CD14-positive monocyte (primary cell): ENCODE results near the gene PSMA6. TPM values are rescaled to one million over a fixed set of nuclear protein-coding genes. Genes with fewer than 3 reads are reported as not detected.

Experiments
- DNase-seq, 3 donors: peaks; one replicate each; pipeline ENCODE4 v3.0.0-alpha.2; 2011 to 2022
- H2AFZ ChIP-seq: 2 replicates; pipeline ENCODE4 v1.6.0; 2012; ENCODE audit warnings: mild to moderate bottlenecking, low read depth, low read length, inconsistent platforms; ENCODE audit not compliant: insufficient read depth, poor library complexity, severe bottlenecking
- H3K27ac ChIP-seq, 2 donors: 1 replicate in 1 of 2; 2 replicates in 1 of 2; pipeline ENCODE4 v1.5.1; 2012 to 2013; ENCODE audit warnings: low read length in 2 of 2, control low read depth in 1 of 2, inconsistent platforms in 1 of 2, low read depth in 1 of 2, mild to moderate bottlenecking in 1 of 2
- H3K27me3 ChIP-seq, 2 donors: one replicate each; pipeline versions ENCODE4 v1.6.0 to v1.6.1; 2011 to 2013; ENCODE audit warnings: low read length in 2 of 2; ENCODE audit not compliant: control insufficient read depth in 2 of 2, insufficient read depth in 2 of 2
- H3K36me3 ChIP-seq, 2 donors: replicated peaks in 1 of 2; 1 replicate in 1 of 2; 2 replicates in 1 of 2; pipeline versions ENCODE4 v1.5.1 to v1.6.1; 2012 to 2013; ENCODE audit warnings: low read length in 2 of 2, control low read depth in 1 of 2, inconsistent platforms in 1 of 2, mild to moderate bottlenecking in 1 of 2; ENCODE audit not compliant: insufficient read depth in 2 of 2, control insufficient read depth in 1 of 2
- H3K4me1 ChIP-seq, 2 donors: 1 replicate in 1 of 2; 2 replicates in 1 of 2; pipeline versions ENCODE4 v1.5.1 to v1.6.1; 2012 to 2013; ENCODE audit warnings: low read length in 2 of 2, control low read depth in 1 of 2, inconsistent platforms in 1 of 2, mild to moderate bottlenecking in 1 of 2, moderate library complexity in 1 of 2; ENCODE audit not compliant: insufficient read depth in 2 of 2, control insufficient read depth in 1 of 2
- H3K4me2 ChIP-seq: replicated peaks from 2 replicates; pipeline ENCODE3; 2012; ENCODE audit warnings: low read length, moderate library complexity, mild to moderate bottlenecking; ENCODE audit not compliant: poor library complexity, severe bottlenecking; ENCODE audit errors: extremely low read depth
- H3K4me3 ChIP-seq, 3 experiments: fragments of 200-600 bp in 1 of 3; sonication (generic) in 1 of 3; replicated peaks in 1 of 3; 1 replicate in 2 of 3; 2 replicates in 1 of 3; pipeline ENCODE4 v1.5.1; 2011 to 2013; ENCODE audit warnings: low read length in 3 of 3, mild to moderate bottlenecking in 3 of 3, control low read depth in 2 of 3, low read depth in 2 of 3, inconsistent platforms in 1 of 3, moderate library complexity in 1 of 3
- H3K79me2 ChIP-seq: 2 replicates; pipeline ENCODE4 v1.6.0; 2012; ENCODE audit warnings: mild to moderate bottlenecking, control low read depth, inconsistent platforms, low read length, moderate library complexity; ENCODE audit not compliant: insufficient read depth
- H3K9ac ChIP-seq: 2 replicates; pipeline ENCODE4 v1.6.0; 2017; ENCODE audit warnings: low read length, mild to moderate bottlenecking; ENCODE audit not compliant: insufficient read depth, poor library complexity, severe bottlenecking
- H3K9me3 ChIP-seq, 2 donors: replicated peaks in 1 of 2; 1 replicate in 1 of 2; 2 replicates in 1 of 2; pipeline versions ENCODE4 v1.5.1 to v1.6.1; 2012 to 2013; ENCODE audit warnings: low read length in 2 of 2, control low read depth in 1 of 2; ENCODE audit not compliant: control insufficient read depth in 1 of 2, insufficient read depth in 1 of 2
- H4K20me1 ChIP-seq: 2 replicates; pipeline ENCODE4 v1.6.0; 2012; ENCODE audit warnings: mild to moderate bottlenecking, low read length, control low read depth, moderate library complexity; ENCODE audit not compliant: insufficient read depth
- H3K27ac Mint-ChIP-seq, 7 donors: one replicate each; pipeline ENCODE4 v1.8.0; 2020; ENCODE audit warnings: mild to moderate bottlenecking in 7 of 7, mixed read lengths in 7 of 7, moderate library complexity in 6 of 7, inconsistent platforms in 2 of 7
- H3K27me3 Mint-ChIP-seq, 3 donors: one replicate each; pipeline ENCODE4 v1.8.0; 2021 to 2022; ENCODE audit warnings: low read depth in 3 of 3, mild to moderate bottlenecking in 3 of 3, mixed read lengths in 3 of 3, moderate library complexity in 3 of 3, inconsistent platforms in 1 of 3
- H3K36me3 Mint-ChIP-seq, 2 donors: one replicate each; pipeline ENCODE4 v1.8.0; 2020; ENCODE audit warnings: mixed read lengths in 2 of 2, inconsistent platforms in 1 of 2, mild to moderate bottlenecking in 1 of 2
- H3K4me1 Mint-ChIP-seq: one replicate; pipeline ENCODE4 v1.8.0; 2020; ENCODE audit warnings: mild to moderate bottlenecking, mixed read lengths
- H3K4me3 Mint-ChIP-seq, 2 donors: one replicate each; pipeline ENCODE4 v1.8.0; 2020; ENCODE audit warnings: mild to moderate bottlenecking in 2 of 2, mixed read lengths in 2 of 2, moderate library complexity in 1 of 2
- H3K9me3 Mint-ChIP-seq, 7 donors: one replicate each; pipeline ENCODE4 v1.8.0; 2020 to 2022; ENCODE audit warnings: mixed read lengths in 7 of 7, mild to moderate bottlenecking in 6 of 7, moderate library complexity in 6 of 7, inconsistent platforms in 2 of 7
- CTCF ChIP-seq: fragments of 200-600 bp; IDR thresholded peaks from one replicate; pipeline ENCODE4 v1.8.0; 2022; ENCODE audit warnings: antibody characterized with exemption, mild to moderate bottlenecking
- WGBS: methylation state at CpG from one replicate; pipeline ENCODE4 v1.1.5; 2013; ENCODE audit warnings: missing lambda C conversion rate; ENCODE audit not compliant: insufficient coverage; 5-methylcytosine and 5-hydroxymethylcytosine counted together
- intact Hi-C, 2 donors: fragments of 100-400 bp; cut with micrococcal nuclease; formaldehyde crosslinking; loops; one replicate each; pipeline versions ENCODE4 v1.15.0 to v1.15.1; 2023
- polyA plus RNA-seq, 3 donors: library from polyadenylated mRNA; depleted of rRNA in 1 of 3; unstranded in 2 of 3; stranded (reverse) in 1 of 3; fragments of 300-500 nt in 2 of 3; fragments of >200 nt in 1 of 3; fragmentation: Illumina TruSeq in 2 of 3; gene quantifications; 1 replicate in 2 of 3; 2 replicates in 1 of 3; pipeline ENCODE4 v1.2.3, GENCODE V29; 2012 to 2021

The PSMA6 gene
- polyA plus RNA-seq, 3 donors = 144 to 572 (median 480) TPM

- H3K27ac ChIP-seq = peak overlapping the region; percentile 96 to 98
- no peaks in the 10 kb centered on the region for H4K20me1 ChIP-seq
- H3K9me3 ChIP-seq = peaks cover 6 to 9% of the 10 kb centered on the region in 2 donors
- peaks cover 47% of the 10 kb centered on the region for H3K4me1 Mint-ChIP-seq
- peak overlapping the region; percentile 25 for H2AFZ ChIP-seq
- no peaks in the 10 kb centered on the region for H3K36me3 ChIP-seq
- no peak for TF ChIP-seq CTCF
- H3K9ac ChIP-seq = peak overlapping the region; percentile 81
- no peaks in the 10 kb centered on the region for H3K27me3 ChIP-seq
- DNase-seq = peak in 1 of 3 donors; percentile 48
- peaks cover 0 to 5% (median 0%) of the 10 kb centered on the region in 3 donors for H3K27me3 Mint-ChIP-seq
- H3K4me3 ChIP-seq = no peak overlapping the region
- peaks cover 43 to 44% of the 10 kb centered on the region in 2 donors for H3K4me1 ChIP-seq
- intact Hi-C loops = loop anchor here (2.0 to 10.0 kb wide), 3 partner anchors 35 to 82 kb away; partner anchors contain the start of gene NFKBIA (in 1 of the 2)
- no peaks in the 10 kb centered on the region for H3K79me2 ChIP-seq
- H3K36me3 Mint-ChIP-seq = peaks cover 2 to 14% of the 10 kb centered on the region in 2 donors
- peaks cover 4 to 14% (median 7%) of the 10 kb centered on the region in 7 donors for H3K9me3 Mint-ChIP-seq
- H3K4me3 Mint-ChIP-seq = peak overlapping the region in 1 of 2 donors; percentile 21
- peak overlapping the region; percentile 20 for H3K4me2 ChIP-seq
- peak overlapping the region; percentile 98 to 100 (median 99) for H3K27ac Mint-ChIP-seq
- 40% methylated on average over 3 of the region's 5 CpGs for WGBS
Measured at GRCh38 chr14:35367056-35367372, 74.8 kb downstream of the PSMA6 start.

Other genes with a start within 250 kb of the PSMA6 start
- 10 to 100 TPM; 12.5 to 48.1 (median 29.4) TPM for gene FAM177A1, start 246.1 kb upstream of the PSMA6 start, polyA plus RNA-seq
- gene PPP2R3C, start 170.4 kb upstream of the PSMA6 start, polyA plus RNA-seq = 100 to 1,000 TPM in 2 of 3 donors, 10 to 100 TPM in 1; 21.4 to 131 (median 122) TPM
- gene PRORP, start 169.8 kb upstream of the PSMA6 start, polyA plus RNA-seq = 10 to 100 TPM; 10.7 to 22.2 (median 17.9) TPM
- gene NFKBIA, start 112.4 kb downstream of the PSMA6 start, polyA plus RNA-seq = 1,000 to 10,000 TPM in 1 of 3 donors, 100 to 1,000 TPM in 2; 868 to 4,739 (median 935) TPM
- gene INSM2, start 241.8 kb downstream of the PSMA6 start, polyA plus RNA-seq = not detected